ENCODE results near the gene C19orf44.

DNA sequence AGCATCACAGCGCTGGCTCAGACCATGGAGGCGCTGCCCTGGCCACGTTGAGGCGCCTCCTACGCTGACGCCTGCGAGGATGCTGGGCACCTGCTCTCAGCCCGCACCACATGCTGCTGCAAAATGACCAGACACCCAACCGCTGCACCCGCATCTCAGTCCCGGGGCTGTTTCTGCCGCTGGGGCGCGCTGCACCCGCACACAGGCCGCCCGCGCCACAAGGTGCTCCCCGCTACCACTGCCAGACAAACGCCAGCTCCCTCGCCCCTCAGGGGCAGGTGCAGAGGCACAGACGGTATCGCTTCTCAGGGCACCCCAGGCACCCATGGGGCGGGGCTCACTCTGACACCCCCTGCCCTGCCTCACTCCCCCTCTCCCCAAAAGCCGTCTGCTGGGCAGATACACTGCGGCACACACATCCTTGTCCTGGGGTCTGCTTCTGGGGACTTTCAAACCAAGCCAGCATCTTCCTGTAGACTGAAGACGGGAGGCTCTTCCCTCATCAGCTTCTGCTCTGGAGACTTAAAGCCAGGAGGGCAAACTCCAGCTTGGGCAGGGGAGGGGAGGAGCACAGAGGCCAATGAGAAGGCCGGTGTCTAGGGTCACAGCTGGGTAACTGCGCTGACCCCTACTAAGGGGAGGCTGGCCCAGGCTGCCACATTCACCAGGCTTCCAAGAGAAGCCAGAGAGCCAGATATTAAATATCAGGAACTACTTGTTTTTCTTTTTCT lies 29.7 kb downstream of the C19orf44 start:
- TF ChIP-seq, protein P1, sequence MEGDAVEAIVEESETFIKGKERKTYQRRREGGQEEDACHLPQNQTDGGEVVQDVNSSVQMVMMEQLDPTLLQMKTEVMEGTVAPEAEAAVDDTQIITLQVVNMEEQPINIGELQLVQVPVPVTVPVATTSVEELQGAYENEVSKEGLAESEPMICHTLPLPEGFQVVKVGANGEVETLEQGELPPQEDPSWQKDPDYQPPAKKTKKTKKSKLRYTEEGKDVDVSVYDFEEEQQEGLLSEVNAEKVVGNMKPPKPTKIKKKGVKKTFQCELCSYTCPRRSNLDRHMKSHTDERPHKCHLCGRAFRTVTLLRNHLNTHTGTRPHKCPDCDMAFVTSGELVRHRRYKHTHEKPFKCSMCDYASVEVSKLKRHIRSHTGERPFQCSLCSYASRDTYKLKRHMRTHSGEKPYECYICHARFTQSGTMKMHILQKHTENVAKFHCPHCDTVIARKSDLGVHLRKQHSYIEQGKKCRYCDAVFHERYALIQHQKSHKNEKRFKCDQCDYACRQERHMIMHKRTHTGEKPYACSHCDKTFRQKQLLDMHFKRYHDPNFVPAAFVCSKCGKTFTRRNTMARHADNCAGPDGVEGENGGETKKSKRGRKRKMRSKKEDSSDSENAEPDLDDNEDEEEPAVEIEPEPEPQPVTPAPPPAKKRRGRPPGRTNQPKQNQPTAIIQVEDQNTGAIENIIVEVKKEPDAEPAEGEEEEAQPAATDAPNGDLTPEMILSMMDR (IDR thresholded peaks at IDR 0.05): no peak
- TF ChIP-seq EZH2phosphoT487 (IDR thresholded peaks at IDR 0.05) (no peak), EZH2 (IDR thresholded peaks at IDR 0.05) (no peak)
